WTC11 (cell line): ENCODE results near the gene MLN.

Experiments
- ELF4 ChIP-seq: sonication (generic); formaldehyde crosslinking; IDR thresholded peaks from 2 replicates; pipeline ENCODE4 v1.8.1; 2022; ENCODE audit warnings: low read depth, mild to moderate bottlenecking, moderate library complexity, missing genetic modification reagents
- FOXP4 ChIP-seq: sonication (generic); formaldehyde crosslinking; IDR thresholded peaks from 2 replicates; pipeline ENCODE4 v1.8.0; 2022; ENCODE audit warnings: mild to moderate bottlenecking, missing genetic modification reagents
- SP1 ChIP-seq: sonication (generic); formaldehyde crosslinking; conservative IDR thresholded peaks from 2 replicates; pipeline ENCODE4 v1.8.1; 2022; ENCODE audit warnings: missing genetic modification reagents
- TCF7 ChIP-seq: sonication (generic); formaldehyde crosslinking; IDR thresholded peaks from 2 replicates; pipeline ENCODE4 v1.8.0; 2022; ENCODE audit warnings: mild to moderate bottlenecking, low read depth, missing genetic modification reagents, moderate library complexity
- ZNF263 ChIP-seq: sonication (generic); formaldehyde crosslinking; IDR thresholded peaks from 2 replicates; pipeline ENCODE4 v1.8.1; 2022; ENCODE audit warnings: low read depth, mild to moderate bottlenecking, moderate library complexity, missing genetic modification reagents
- ZNF317 ChIP-seq: sonication (generic); formaldehyde crosslinking; IDR thresholded peaks from 2 replicates; pipeline ENCODE4 v1.8.1; 2023; ENCODE audit warnings: low read depth, mild to moderate bottlenecking, moderate library complexity, missing genetic modification reagents, borderline replicate concordance
- TF ChIP-seq, protein P1 (sequence below): fragments of 200-600 bp; IDR thresholded peaks from 2 replicates; pipeline ENCODE4 v1.8.0; 2022; ENCODE audit warnings: antibody characterized with exemption
- TF ChIP-seq, protein P2 (sequence below): sonication (generic); formaldehyde crosslinking; IDR thresholded peaks from 2 replicates; pipeline ENCODE4 v1.8.1; 2023; ENCODE audit warnings: mild to moderate bottlenecking, missing genetic modification reagents, moderate library complexity
- TF ChIP-seq, protein P3 (sequence below): sonication (generic); formaldehyde crosslinking; IDR thresholded peaks from 2 replicates; pipeline ENCODE4 v1.8.1; 2022; ENCODE audit warnings: low read depth, missing genetic modification reagents, borderline replicate concordance
- TF ChIP-seq, protein P4 (sequence below): sonication (generic); formaldehyde crosslinking; IDR thresholded peaks from 2 replicates; pipeline ENCODE4 v1.8.1; 2023; ENCODE audit warnings: mild to moderate bottlenecking, missing genetic modification reagents
- TF ChIP-seq, protein P5 (sequence below): sonication (generic); formaldehyde crosslinking; IDR thresholded peaks from 2 replicates; pipeline ENCODE4 v1.8.0; 2022; ENCODE audit warnings: mild to moderate bottlenecking, missing genetic modification reagents

GRCh38 chr6:33822575-33823395, 19.0 kb upstream of the MLN start:
- TF ChIP-seq, protein P1, sequence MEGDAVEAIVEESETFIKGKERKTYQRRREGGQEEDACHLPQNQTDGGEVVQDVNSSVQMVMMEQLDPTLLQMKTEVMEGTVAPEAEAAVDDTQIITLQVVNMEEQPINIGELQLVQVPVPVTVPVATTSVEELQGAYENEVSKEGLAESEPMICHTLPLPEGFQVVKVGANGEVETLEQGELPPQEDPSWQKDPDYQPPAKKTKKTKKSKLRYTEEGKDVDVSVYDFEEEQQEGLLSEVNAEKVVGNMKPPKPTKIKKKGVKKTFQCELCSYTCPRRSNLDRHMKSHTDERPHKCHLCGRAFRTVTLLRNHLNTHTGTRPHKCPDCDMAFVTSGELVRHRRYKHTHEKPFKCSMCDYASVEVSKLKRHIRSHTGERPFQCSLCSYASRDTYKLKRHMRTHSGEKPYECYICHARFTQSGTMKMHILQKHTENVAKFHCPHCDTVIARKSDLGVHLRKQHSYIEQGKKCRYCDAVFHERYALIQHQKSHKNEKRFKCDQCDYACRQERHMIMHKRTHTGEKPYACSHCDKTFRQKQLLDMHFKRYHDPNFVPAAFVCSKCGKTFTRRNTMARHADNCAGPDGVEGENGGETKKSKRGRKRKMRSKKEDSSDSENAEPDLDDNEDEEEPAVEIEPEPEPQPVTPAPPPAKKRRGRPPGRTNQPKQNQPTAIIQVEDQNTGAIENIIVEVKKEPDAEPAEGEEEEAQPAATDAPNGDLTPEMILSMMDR, result peak; percentile 34; the same call in 1 of the 2 replicates
- no peak for TF ChIP-seq TCF7
- TF ChIP-seq, protein P2, sequence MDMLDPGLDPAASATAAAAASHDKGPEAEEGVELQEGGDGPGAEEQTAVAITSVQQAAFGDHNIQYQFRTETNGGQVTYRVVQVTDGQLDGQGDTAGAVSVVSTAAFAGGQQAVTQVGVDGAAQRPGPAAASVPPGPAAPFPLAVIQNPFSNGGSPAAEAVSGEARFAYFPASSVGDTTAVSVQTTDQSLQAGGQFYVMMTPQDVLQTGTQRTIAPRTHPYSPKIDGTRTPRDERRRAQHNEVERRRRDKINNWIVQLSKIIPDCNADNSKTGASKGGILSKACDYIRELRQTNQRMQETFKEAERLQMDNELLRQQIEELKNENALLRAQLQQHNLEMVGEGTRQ (CRISPR knock-in tag), result peak; percentile 88
- TF ChIP-seq SP1 (CRISPR knock-in tag), result 0 out of 2 replicates have a peak, but pooled peaks have one; percentile 2
- TF ChIP-seq ELF4 (CRISPR knock-in tag), result no peak
- TF ChIP-seq, protein P3, sequence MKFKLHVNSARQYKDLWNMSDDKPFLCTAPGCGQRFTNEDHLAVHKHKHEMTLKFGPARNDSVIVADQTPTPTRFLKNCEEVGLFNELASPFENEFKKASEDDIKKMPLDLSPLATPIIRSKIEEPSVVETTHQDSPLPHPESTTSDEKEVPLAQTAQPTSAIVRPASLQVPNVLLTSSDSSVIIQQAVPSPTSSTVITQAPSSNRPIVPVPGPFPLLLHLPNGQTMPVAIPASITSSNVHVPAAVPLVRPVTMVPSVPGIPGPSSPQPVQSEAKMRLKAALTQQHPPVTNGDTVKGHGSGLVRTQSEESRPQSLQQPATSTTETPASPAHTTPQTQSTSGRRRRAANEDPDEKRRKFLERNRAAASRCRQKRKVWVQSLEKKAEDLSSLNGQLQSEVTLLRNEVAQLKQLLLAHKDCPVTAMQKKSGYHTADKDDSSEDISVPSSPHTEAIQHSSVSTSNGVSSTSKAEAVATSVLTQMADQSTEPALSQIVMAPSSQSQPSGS, result no peak
- TF ChIP-seq FOXP4 (CRISPR knock-in tag), result no peak
- no peak for TF ChIP-seq ZNF263 (CRISPR knock-in tag)
- TF ChIP-seq ZNF317 (CRISPR knock-in tag), result no peak
- TF ChIP-seq, protein P4, sequence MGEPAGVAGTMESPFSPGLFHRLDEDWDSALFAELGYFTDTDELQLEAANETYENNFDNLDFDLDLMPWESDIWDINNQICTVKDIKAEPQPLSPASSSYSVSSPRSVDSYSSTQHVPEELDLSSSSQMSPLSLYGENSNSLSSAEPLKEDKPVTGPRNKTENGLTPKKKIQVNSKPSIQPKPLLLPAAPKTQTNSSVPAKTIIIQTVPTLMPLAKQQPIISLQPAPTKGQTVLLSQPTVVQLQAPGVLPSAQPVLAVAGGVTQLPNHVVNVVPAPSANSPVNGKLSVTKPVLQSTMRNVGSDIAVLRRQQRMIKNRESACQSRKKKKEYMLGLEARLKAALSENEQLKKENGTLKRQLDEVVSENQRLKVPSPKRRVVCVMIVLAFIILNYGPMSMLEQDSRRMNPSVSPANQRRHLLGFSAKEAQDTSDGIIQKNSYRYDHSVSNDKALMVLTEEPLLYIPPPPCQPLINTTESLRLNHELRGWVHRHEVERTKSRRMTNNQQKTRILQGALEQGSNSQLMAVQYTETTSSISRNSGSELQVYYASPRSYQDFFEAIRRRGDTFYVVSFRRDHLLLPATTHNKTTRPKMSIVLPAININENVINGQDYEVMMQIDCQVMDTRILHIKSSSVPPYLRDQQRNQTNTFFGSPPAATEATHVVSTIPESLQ (CRISPR knock-in tag), result no peak
- TF ChIP-seq, protein P5, sequence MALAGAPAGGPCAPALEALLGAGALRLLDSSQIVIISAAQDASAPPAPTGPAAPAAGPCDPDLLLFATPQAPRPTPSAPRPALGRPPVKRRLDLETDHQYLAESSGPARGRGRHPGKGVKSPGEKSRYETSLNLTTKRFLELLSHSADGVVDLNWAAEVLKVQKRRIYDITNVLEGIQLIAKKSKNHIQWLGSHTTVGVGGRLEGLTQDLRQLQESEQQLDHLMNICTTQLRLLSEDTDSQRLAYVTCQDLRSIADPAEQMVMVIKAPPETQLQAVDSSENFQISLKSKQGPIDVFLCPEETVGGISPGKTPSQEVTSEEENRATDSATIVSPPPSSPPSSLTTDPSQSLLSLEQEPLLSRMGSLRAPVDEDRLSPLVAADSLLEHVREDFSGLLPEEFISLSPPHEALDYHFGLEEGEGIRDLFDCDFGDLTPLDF, result no peak
